NCI-H1417 treated with DMSO at 0.1 percent for 48 hours (cell line): ENCODE measurements around the gene CPED1.
"Not testable (repeated sequence)": the region's sequence is repeated elsewhere in the genome, so short reads cannot be mapped to it uniquely, and the experiment has no call there.

Experiments
- DNase-seq: peaks from one replicate; lab custom pipeline; 2025; lab: John Stamatoyannopoulos, UW

Gene CPED1

DNA sequence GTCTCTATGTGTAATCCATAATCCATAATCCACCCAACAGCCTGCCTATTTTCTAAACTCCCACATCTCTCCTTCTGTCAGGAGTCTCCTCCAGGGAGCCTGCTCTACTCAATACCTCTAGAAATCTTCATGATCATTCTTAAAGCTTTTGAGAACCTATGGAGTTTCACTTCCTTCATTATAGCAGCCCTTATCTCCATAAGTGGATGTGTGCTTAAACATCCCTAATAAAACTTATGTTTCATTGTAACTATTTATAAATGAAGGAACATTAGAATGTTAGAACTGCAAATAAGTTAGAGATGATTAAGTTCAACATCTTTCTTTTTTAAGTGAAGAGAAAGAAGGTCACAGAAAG, 8.5 kb downstream of the CPED1 start:
- DNase-seq, result no peak

DNA sequence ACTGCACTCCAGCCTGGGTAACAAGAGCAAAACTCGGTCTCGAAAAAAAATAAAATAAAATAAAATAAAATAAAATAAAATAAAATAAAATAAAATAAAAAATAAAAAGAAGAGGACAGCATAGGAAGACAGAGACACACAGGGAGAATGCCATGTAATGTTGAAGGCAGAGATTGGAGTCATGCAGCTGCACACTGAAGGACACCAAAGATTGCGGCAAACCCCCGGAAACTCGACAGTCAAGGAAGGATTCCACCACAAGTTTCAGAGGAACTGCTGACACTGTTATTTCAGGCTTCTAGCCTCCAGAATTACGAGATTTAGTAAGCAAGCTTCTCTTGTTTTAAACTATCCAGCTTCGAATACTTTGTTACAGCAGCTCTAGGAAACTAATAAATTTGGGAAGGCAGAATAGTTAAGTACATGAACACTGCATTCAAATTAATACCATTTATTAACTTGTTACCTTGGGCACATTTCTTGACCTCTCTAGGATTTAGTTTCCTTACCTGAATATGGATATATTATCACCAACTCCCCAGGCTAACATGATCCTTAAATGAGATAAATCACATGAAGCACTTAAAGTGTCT, 9.5 kb downstream of the CPED1 start:
- DNase-seq, result no peak

DNA sequence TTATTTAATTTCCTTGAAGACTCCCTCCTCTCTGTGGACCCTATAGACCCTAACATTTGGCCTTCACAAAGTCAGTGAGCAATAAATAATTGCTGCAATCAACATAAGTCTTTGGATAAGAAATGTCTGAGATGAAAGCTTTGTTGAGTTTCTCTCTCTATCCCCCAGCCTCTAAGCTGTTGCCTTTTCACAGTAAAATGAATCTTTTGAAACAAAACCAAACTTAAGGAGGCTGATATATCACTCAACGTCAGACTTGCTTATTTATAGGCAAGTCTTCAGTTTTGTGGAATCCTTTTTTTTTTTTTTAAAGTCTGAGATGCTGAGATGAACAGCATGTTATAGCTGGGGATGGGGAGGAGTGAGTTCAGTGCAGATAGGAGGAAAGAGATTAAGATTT, 10.0 kb downstream of the CPED1 start:
- DNase-seq, result no peak

DNA sequence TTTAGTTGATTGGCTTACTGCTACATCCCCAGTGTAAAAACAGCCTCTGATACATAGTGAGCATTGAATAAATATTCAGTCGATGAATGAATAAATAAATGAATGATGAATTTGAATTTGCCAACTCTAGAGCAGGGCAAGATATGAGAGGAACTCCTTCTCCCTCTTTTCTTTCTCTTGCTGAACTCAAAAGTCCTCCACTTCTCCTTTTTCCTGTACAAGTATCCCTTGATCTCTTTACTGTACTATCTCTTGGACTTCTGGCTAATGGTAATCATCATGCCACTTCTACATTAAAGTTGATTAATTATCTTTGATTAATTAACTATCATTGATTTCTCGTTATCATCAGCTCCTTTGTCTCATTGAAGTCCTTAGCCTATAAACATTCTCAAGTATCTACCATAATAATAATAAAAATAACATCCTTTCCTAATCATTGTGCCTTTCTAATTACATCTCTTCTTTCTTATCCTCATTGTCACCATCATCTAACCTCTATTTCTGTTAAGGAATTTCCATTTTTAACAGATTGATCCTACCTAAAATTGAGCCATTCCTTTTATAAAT, 10.6 kb downstream of the CPED1 start:
- no peak for DNase-seq

DNA sequence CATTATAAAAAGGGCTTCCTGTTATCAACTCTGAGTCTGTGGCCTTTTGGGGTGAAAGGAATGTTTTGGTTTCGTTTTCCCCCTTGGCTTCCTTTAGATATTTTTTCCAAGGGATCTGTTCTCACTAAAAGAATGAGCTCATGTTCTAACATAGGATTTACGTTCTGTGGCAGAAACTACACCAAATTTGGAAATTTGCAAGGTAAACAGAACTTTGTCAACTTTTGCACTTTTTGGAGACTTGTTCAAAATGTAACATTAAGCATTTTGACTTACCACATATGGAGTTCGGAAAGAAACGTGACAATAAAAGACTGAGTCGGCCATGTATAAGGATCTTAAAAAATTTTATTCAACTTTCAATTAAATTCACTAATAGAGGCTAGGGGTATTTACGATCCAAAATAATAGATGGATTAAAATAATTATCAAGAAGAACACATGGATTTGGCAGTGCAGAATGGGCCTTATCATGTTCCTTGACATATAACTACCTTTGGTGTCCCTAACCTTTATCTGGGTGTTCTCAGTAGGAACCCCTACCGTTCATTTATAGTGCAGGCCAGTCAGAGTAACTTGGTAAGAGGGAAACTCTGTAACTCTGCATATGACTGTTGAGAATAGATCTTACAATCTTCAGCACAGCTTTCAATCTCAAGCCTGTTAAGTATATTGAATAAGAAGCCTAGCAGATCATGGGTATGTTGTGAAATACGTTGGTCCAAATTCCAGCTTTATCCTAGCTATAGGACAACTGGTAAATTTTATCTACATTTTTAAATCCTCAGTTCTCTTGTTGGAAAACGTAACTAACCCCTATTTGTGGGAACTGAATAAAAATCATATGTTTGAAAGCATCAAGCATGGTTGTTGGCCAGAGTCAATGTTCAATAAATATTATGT, 11.8 kb downstream of the CPED1 start:
- DNase-seq, result no peak

DNA sequence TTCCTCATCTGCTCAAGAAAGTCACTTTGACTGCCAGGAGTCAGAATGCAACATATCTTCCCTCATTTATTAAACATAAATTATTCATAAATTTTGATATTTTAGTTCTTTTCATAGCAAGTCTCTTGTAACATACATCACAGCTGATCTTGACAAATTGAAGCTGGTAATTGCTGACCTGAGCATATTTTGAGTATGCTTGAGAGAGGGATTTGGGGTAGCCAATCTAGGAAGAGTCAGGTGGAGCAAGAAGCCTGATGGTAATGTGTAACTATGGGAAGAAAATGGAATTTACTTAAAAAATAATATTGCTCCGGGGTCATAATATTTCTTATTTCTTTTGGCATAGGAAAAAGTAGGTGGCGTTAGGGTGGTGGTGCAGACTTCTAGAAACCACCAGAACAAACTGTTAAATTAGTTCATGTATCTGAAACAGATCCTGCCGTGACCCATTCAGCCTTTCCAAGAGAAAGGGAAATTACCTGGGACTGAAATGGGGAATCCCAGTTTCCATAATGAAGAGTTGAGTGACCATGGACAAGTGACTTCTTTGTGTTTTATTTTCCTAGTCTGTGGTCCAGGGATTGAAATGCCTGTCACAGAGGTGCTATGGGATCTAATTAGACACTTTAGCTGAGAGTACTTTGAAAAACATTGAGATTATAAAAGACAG, 12.9 kb downstream of the CPED1 start:
- DNase-seq, result no peak

DNA sequence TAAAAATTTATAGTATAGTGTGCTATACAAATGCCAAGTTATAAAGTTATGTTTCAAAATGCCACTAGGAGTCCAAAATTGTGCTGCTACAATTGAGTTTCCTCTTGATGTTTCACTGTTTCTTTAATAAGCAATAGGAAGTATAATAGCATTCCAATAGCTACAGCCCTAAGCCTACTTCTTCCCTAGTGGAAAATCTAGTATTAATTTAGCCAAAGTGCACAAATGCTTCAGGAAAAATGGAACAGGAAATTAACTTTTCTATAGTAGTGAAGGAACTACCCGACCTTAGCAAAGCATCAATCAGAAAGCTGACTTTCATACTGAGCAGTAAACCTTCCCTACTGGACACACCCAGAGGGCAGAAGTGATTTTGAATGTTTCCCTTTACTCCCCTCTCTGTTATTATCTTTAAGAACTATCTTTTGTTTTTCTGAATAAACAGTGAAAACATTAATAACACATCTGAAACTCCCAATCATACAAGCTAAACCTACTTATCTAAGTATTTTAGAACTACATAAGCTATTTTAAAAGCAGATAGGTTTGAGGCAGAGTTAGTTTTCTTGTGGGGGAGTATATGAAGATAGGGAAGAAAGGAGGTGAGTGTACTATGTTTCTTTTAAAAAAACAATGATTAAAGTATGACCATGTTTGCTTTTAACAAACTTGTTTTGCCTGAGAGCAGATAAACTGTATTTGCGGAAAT, 13.7 kb downstream of the CPED1 start:
- DNase-seq, result no peak

DNA sequence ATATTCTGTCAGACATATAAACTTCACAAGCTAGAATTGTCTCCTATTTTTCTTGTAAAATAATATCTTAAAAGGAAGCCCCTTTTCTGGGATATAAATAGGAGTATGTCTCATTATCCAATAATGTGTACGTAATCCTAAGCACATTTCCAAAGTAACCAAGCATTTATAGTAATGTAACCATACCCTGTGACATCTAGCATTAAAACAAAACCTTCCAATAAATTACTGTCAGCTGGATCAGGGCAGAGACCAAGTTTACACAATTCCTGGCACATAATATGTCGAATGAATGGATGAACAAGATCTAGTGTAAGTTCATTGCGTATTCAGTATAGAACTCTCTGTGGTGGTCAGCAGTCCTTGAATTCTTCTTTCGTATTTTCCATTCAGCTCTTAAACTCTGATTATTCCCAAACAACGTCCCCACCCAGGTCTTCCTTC, 14.3 kb downstream of the CPED1 start:
- DNase-seq, result no peak

DNA sequence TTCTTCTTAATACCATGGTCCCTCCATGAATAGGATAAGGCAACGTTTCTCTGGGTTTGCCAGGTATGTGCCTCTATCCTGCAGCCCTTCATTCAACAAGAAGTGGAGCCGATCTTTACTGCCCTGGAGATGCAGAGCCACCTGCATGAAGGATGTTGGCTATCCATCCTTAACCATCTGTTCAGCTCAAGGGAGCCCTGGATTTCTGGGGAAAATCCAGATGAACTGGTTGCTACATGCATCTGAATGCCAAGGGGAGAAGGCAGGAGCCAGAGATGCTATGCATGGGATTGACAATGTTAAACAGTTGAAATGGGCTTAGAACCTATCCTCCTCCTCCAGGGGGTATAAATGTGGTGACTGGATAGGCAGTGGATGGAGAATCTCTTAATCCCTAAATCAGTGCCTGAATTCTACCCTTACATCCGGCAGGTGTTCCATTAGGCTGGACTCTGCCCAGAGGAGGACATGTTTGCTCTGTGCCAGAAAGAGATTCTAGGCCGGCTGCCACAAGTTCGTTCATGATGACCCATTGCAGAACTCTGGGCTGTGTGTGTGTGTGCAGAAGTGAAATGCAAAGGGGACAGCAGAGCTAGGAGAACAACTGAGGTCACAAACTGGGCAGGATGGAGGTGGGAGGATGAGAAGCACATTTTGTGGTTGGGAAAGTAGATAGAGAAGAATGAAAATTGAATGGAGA, 15.6 kb downstream of the CPED1 start:
- DNase-seq, result no peak

DNA sequence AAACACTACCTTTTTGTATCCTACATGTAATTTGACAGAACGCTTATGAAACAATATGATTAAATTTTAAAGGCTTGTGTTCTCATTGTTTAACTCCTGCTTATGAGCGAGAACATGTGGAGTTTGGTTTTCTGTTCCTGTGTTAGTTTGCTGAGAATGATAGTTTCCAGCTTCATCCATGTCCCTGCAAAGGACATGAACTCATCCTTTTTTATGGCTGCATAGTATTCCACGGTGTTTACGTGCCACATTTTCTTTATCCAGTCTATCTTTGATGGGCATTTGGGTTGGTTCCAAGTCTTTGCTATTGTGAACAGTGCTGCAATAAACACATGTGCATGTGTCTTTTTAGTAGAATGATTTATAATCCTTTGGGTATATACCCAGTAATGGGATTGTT, 16.5 kb downstream of the CPED1 start:
- DNase-seq, result not testable (repeated sequence)

DNA sequence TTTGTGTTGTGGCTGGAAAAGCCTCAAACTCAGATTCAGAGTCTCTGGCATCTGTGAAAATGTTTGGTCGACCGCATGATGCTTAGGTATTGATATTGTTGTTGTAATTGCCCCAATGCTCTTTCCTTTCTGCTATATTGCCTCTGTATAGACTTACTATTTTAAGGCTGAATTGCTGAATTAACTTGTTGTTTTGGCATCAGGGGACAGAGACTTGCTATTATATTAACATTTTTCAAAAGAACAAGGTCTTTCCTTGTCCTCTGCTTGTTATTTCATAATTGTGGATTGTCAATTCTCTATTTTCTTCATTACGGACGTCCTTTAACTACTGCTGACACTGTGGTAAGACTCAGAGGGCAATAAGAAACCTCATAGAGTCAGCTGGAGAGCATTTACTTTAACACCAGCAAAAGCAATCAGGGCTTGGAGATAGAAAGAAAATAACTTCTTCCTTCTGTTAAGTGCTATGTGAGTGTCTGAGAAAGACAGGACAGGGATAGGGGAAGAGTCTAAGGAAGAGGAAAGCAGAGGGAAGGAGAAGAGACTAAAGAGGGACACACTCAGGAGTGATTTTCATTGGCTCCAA, 17.6 kb downstream of the CPED1 start:
- DNase-seq, result no peak

DNA sequence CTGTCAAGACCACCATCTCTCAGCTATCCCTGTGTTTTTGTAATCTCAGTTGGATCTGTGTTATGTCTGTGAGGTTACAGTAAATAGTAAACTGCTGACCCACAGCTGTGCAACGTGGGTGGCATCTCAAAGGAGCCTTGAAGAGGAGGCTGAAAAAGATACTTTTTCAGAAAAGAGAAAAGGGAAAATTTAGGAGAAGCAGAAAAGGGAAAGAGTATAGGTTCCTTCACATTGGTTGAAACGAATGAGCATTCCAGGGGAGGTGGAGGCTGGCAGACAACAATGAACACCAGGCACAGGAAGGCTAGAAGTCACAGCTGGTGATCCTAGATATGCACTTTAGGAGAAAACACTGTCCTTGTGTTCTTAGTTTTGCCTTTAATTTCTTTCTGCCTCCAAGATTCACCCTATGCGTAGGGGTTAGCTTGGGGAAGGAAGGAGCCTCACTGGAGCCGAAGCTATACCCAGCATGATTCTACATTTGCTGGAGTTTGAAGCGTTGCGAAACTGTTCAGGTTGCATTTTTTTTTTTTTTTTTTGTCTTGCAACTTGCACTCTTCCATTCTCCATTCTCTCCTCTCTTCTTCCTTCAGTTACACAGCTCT, 18.3 kb downstream of the CPED1 start:
- DNase-seq, result no peak

DNA sequence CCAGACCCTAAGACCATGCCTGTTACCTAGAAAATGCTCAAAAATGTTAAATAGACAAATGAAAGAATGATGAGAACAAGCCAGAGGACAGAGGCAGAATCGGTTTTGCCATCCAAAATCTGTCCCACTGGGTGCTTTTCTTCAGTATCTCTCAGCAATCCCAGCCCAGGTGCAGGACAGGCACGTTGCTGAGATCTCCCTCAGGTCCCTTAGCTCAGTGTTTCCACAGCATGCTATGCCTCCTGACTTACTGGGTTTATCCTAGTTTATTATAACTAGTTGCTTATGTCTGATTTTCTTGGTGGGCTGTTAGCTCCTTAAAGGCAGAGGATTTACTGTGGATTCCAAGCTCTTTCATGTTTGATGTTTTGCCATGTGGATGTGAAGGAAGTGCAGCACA, 20.3 kb downstream of the CPED1 start:
- DNase-seq, result no peak

DNA sequence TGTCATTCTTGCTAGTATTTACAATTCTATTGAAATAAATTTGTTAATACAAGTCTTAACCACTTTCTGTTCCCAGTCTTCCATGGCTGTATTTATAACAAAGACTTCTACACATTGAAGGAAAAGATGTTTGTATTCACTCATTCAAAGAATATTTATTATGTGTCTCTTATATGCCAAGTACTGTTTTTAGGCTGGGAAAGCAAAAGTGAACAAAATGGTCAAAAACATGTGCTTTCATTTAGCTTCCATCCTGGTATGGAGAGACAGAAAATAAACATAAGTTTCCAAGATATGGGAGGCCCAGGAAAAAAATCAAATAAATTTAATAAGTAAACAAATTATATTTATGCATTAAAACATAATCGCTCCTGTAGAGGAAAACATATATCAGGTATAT, 22.9 kb downstream of the CPED1 start:
- DNase-seq, result no peak

DNA sequence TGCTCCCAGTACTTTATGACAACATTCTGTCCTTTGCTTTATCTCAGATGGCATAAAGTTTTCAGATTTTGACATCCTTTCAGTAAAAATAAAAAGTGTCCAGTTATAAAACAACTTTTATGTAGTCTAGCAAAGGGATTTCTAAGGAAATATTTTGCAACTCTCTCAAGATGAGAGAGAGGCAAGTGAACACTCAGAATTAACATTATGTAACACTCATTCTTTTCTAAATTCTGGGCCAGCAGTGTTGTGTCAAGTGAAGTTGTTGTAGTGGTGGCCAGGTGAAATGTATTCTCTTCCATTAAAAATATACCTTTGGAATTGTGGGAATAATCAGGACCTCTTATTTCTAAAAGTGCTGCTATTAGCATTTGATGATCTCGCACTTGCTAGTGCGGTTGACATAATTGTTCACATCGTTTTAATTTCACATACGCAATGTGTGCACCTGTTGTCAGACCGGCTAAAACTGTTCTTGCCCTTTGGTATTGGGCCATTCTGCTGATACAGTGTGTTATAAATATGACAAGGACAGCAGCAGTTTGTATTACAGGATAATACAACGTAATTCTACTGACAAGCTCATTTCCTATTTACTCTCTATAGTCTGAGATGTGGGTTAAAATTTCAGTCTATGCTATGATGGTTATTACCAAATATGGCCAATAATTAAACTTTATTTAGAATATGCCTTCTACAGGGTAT, 23.8 kb downstream of the CPED1 start:
- no peak for DNase-seq

DNA sequence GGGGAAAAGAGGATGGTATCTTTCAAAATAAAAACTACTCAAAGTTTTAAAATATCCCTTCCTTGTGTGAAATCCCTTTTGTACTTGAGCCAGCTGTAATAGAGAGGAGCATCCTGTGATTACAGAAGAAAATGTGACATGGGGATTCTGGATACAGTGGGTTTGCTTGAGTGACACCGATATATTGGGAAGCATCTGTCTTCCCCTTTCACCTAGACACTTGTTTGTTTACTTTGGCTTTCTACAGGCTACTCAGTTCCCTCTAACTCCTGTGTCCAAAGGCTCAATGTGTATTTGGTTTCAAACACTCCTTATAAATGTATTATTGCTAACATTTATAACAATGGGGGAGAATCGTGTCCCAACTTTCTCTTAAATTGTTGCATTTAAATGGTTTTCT, 24.4 kb downstream of the CPED1 start:
- no peak for DNase-seq

DNA sequence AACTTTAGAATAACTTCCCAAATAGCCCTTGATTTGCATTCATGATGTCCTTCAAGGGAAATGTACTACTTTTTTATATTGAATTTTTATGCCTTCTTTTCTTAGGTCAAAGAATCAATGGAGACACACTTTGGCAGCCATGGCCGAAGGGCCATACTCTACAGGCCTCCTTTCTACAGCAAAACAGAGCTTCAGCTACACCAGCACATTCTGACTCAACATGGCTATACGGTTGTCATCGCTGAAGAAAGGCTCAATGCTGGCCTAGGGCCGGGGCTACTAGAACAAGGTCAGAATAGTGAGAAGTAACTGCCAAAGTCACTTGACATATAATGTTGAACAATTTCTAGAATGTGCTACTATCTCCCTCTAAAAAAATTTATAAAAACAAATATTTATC, 27.0 kb downstream of the CPED1 start:
- DNase-seq, result no peak

DNA sequence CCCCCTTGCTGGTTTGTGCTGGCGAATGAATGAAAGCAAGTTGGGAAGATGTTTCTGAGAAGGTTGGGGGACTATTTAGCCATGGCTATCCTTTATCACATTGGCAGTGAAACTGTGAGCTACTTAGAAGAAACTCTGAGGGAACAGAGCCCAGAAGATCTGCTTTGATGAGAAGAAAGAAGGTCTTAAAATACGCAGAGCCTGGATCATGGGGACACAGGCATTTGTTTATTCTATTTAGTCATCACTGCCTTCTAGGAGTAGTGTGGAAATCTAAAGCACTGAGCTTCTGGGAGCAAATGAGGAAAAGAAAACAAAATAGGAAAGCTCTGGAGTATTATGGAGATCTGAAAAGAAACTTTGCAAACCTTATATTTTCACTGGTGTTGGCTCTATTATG, 28.5 kb downstream of the CPED1 start:
- DNase-seq, result no peak

DNA sequence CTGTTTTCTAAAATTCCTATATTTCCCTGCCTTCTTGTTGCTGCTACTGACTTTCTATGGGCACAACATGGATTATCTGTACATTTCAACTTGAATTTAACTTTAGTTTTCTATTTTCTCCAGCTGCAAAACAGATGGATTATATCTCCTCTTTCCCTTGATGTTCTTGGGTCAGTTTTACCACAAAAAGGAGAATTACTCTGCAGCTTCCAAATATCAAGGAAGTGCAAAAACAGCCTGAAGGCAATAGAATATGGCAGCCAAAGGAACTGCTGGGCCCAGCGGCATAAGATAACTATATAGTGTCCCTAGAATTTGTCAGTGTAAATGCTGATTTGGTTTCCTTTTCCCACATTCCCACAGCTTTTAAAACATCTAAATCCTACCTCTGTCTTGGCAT, 29.1 kb downstream of the CPED1 start:
- no peak for DNase-seq

DNA sequence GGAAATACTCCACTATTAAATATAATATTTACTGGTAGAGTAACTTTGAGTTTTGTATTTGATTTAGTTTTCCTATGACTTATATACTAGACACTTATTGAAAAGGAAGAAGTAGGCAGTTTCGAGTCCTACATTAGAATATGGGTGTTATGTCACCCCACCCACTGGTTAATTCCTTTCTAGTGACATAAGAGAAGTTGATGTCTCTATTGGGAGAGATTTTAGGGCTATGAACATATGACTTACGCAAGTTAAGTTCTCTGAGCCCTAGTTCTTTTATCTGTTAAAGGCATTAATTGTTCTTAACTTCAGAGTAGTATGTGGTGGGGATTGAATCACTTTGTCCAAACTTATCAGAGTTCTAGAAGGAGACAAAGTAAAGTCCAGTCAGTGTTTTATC, 30.5 kb downstream of the CPED1 start:
- no peak for DNase-seq
